Activated CD8-positive, alpha-beta T cell treated with anti-CD3 and anti-CD28 coated beads for 36 hours (primary cell): ENCODE results near the gene PSMG3. TPM values are rescaled to one million over a fixed set of nuclear protein-coding genes. Genes with fewer than 3 reads are reported as not detected.

Source experiments
- ATAC-seq: fragments of 200-7000 bp; cut with Tn5 transposase; one replicate; pipeline ENCODE4 v1.10.0; 2021; ENCODE audit warnings: mild to moderate bottlenecking, moderate library complexity
- CTCF ChIA-PET: fragments of 350-600 bp; sonication (Branson Sonifier 250); formaldehyde crosslinking; loops from one replicate; lab custom pipeline; 2021; ENCODE audit warnings: antibody characterized with exemption; lab: Charles Lee
- POLR2A ChIA-PET: fragments of 350-600 bp; sonication (Branson Sonifier 250); formaldehyde crosslinking; loops from one replicate; lab custom pipeline; 2021; ENCODE audit warnings: antibody characterized with exemption; lab: Charles Lee
- DNase-seq: peaks from one replicate; pipeline ENCODE4 v3.0.0-alpha.2; 2020
- H3K27ac Mint-ChIP-seq: one replicate; pipeline ENCODE4 v1.8.0; 2021; ENCODE audit warnings: mild to moderate bottlenecking, mixed read lengths
- H3K27me3 Mint-ChIP-seq: one replicate; pipeline ENCODE4 v1.8.0; 2021; ENCODE audit warnings: mixed read lengths
- H3K36me3 Mint-ChIP-seq: one replicate; pipeline ENCODE4 v1.8.0; 2021; ENCODE audit warnings: low read depth, mixed read lengths
- H3K4me1 Mint-ChIP-seq: one replicate; pipeline ENCODE4 v1.8.0; 2021; ENCODE audit warnings: low read depth, mixed read lengths
- H3K4me3 Mint-ChIP-seq: one replicate; pipeline ENCODE4 v1.8.0; 2021; ENCODE audit warnings: mild to moderate bottlenecking, moderate library complexity, mixed read lengths
- H3K9me3 Mint-ChIP-seq: one replicate; pipeline ENCODE4 v1.8.0; 2021; ENCODE audit warnings: mixed read lengths
- CTCF ChIP-seq: fragments of 200-600 bp; IDR thresholded peaks from one replicate; pipeline ENCODE4 v1.8.0; 2022; ENCODE audit warnings: antibody characterized with exemption, mild to moderate bottlenecking
- intact Hi-C: fragments of 100-400 bp; cut with micrococcal nuclease; formaldehyde crosslinking; loops from one replicate; pipeline ENCODE4 v1.10.0; 2022
- total RNA-seq, 2 experiments: library from RNA; stranded (reverse); gene quantifications; one replicate each; pipeline ENCODE4 v1.2.3, GENCODE V29; 2021

Gene PSMG3
- total RNA-seq, 2 experiments from 2014 or later = 38.9 to 41.5 TPM

- TF ChIP-seq CTCF = no peak
- H3K27me3 Mint-ChIP-seq = no peaks in the 10 kb centered on the region
- ChIA-PET POLR2A (no interaction called here), CTCF (no interaction called here)
- H3K4me3 Mint-ChIP-seq = no peak overlapping the region
- DNase-seq (no peak), ATAC-seq (no peak)
- no peaks in the 10 kb centered on the region for H3K9me3 Mint-ChIP-seq
- H3K27ac Mint-ChIP-seq = no peak overlapping the region
- H3K36me3 Mint-ChIP-seq = peaks cover 11% of the 10 kb centered on the region
- peaks cover 5% of the 10 kb centered on the region for H3K4me1 Mint-ChIP-seq
- intact Hi-C loops = no loop called here
These were observed 29.0 kb downstream of the PSMG3 start for GRCh38 chr7:1540776-1541271.

GRCh38 chr7:1539882-1540775 is 29.7 kb downstream of the PSMG3 start:
- Mint-ChIP-seq H3K4me1 (peaks cover 5% of the 10 kb centered on the region), H3K36me3 (peaks cover 11% of the 10 kb centered on the region), H3K9me3 (no peaks in the 10 kb centered on the region), H3K27me3 (no peaks in the 10 kb centered on the region), H3K27ac (no peak overlapping the region), H3K4me3 (no peak overlapping the region)
- CTCF ChIA-PET = no interaction called here
- POLR2A ChIA-PET = no interaction called here
- TF ChIP-seq CTCF = no peak
- no peak for ATAC-seq
- DNase-seq = no peak
- intact Hi-C loops = no loop called here

GRCh38 chr7:1539181-1539881 is 30.5 kb downstream of the PSMG3 start:
- ChIA-PET CTCF (no interaction called here), POLR2A (no interaction called here)
- Mint-ChIP-seq H3K4me3 (no peak overlapping the region), H3K27ac (no peak overlapping the region), H3K9me3 (no peaks in the 10 kb centered on the region), H3K36me3 (peaks cover 11% of the 10 kb centered on the region), H3K27me3 (no peaks in the 10 kb centered on the region), H3K4me1 (peaks cover 5% of the 10 kb centered on the region)
- ATAC-seq = no peak
- intact Hi-C loops = no loop called here
- TF ChIP-seq CTCF = no peak
- no peak for DNase-seq

GRCh38 chr7:1538544-1539180 is 31.2 kb downstream of the PSMG3 start:
- TF ChIP-seq CTCF = no peak
- no peak for ATAC-seq
- no peaks in the 10 kb centered on the region for H3K9me3 Mint-ChIP-seq
- ChIA-PET CTCF (no interaction called here), POLR2A (no interaction called here)
- no peak for DNase-seq
- intact Hi-C loops = no loop called here
- peaks cover 11% of the 10 kb centered on the region for H3K36me3 Mint-ChIP-seq
- H3K4me3 Mint-ChIP-seq = no peak overlapping the region
- no peak overlapping the region for H3K27ac Mint-ChIP-seq
- no peaks in the 10 kb centered on the region for H3K27me3 Mint-ChIP-seq
- H3K4me1 Mint-ChIP-seq = peaks cover 7% of the 10 kb centered on the region
